ENCODE measurements around the gene TSKS. TPM values are rescaled to one million over a fixed set of nuclear protein-coding genes. Genes with fewer than 3 reads are reported as not detected.

TSKS gene
- total RNA-seq, 2 experiments from 2014 or later = 0.50 to 0.81 TPM

GRCh38 chr19:49767967-49768581 is 5.0 kb upstream of the TSKS start:
- Mint-ChIP-seq H3K4me1 (ENCODE audit: low read depth) (peaks cover 33% of the 10 kb centered on the region), H3K36me3 (ENCODE audit: low read depth) (peaks cover 3% of the 10 kb centered on the region), H3K27me3 (no peaks in the 10 kb centered on the region), H3K27ac (peak overlapping the region; percentile 76), H3K9me3 (no peaks in the 10 kb centered on the region), H3K4me3 (peak overlapping the region; percentile 91)
- ChIA-PET CTCF (interaction anchor here (2.3 kb wide), 1 partner anchor 50 kb away, joined by 5 read pairs; no protein-coding TSS in a partner anchor), POLR2A (interaction anchor here (1.1 kb wide), 2 partner anchors 8 to 51 kb away, joined by 3 read pairs; no protein-coding TSS in a partner anchor)
- ATAC-seq (no peak), DNase-seq (no peak)
- intact Hi-C loops (cut with micrococcal nuclease) = no loop called here
- TF ChIP-seq, protein P1, sequence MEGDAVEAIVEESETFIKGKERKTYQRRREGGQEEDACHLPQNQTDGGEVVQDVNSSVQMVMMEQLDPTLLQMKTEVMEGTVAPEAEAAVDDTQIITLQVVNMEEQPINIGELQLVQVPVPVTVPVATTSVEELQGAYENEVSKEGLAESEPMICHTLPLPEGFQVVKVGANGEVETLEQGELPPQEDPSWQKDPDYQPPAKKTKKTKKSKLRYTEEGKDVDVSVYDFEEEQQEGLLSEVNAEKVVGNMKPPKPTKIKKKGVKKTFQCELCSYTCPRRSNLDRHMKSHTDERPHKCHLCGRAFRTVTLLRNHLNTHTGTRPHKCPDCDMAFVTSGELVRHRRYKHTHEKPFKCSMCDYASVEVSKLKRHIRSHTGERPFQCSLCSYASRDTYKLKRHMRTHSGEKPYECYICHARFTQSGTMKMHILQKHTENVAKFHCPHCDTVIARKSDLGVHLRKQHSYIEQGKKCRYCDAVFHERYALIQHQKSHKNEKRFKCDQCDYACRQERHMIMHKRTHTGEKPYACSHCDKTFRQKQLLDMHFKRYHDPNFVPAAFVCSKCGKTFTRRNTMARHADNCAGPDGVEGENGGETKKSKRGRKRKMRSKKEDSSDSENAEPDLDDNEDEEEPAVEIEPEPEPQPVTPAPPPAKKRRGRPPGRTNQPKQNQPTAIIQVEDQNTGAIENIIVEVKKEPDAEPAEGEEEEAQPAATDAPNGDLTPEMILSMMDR (IDR thresholded peaks at IDR 0.05) = no peak

DNA sequence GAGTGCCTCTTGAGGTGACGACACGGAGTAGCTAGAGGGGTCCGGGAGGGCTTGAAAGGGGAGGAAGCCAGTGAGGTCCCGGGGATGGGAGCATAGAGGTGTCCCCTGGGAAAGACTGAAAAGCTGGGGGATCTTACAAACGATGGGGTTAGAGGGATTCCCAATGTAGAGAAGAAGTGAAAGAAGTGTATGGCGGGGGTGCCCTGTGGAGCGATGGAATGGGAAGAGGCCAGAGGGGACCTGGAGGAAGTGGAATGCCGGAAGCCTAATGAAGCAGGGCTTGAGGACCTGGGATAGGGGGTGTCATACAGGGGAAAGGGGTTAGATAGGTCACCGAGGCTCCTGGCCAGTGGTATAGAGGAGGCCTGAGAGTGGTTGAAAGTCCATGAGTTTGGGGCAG is 4.3 kb upstream of the TSKS start:
- no peaks in the 10 kb centered on the region for H3K27me3 Mint-ChIP-seq
- no peak for DNase-seq
- peak overlapping the region; percentile 91 for H3K4me3 Mint-ChIP-seq
- TF ChIP-seq, protein P1 (IDR thresholded peaks at IDR 0.05) = no peak
- H3K9me3 Mint-ChIP-seq = no peaks in the 10 kb centered on the region
- ChIA-PET POLR2A (interaction anchor here (1.1 kb wide), 2 partner anchors 8 to 52 kb away, joined by 3 read pairs; no protein-coding TSS in a partner anchor), CTCF (interaction anchor here (1.8 kb wide), 1 partner anchor 50 kb away, joined by 6 read pairs; no protein-coding TSS in a partner anchor)
- intact Hi-C loops (cut with micrococcal nuclease) = no loop called here
- H3K27ac Mint-ChIP-seq = peak overlapping the region; percentile 76
- peaks cover 33% of the 10 kb centered on the region for H3K4me1 Mint-ChIP-seq (ENCODE audit: low read depth)
- H3K36me3 Mint-ChIP-seq (ENCODE audit: low read depth) = peaks cover 3% of the 10 kb centered on the region
- ATAC-seq = no peak

GRCh38 chr19:49766930-49767299 is 3.8 kb upstream of the TSKS start, which contains the start of gene AP2A1:
AP2A1 (plus strand) TSS chr19:49767001; CDS start chr19:49767134, 133 bp downstream.
- POLR2A ChIA-PET = interaction anchor here (1.2 kb wide), 1 partner anchor 89 kb away, joined by 3 read pairs; no protein-coding TSS in a partner anchor

GRCh38 chr19:49766007-49766929 is 3.2 kb upstream of the TSKS start:
- Mint-ChIP-seq H3K9me3 (no peaks in the 10 kb centered on the region), H3K4me1 (ENCODE audit: low read depth) (peaks cover 29% of the 10 kb centered on the region), H3K27ac (peak overlapping the region; percentile 97), H3K36me3 (ENCODE audit: low read depth) (peaks cover 3% of the 10 kb centered on the region), H3K27me3 (no peaks in the 10 kb centered on the region), H3K4me3 (peak overlapping the region; percentile 91)
- CTCF ChIA-PET = interaction anchor here (0.5 to 1.8 kb wide), 3 partner anchors 49 to 185 kb away, joined by 3 to 6 read pairs (median 3); partner anchors contain the start of genes NOSIP and PRRG2
- ATAC-seq (peak; percentile 93), DNase-seq (peak; percentile 100)
- POLR2A ChIA-PET = interaction anchor here (1.2 kb wide), 1 partner anchor 88 kb away, joined by 3 read pairs; no protein-coding TSS in a partner anchor
- TF ChIP-seq, protein P1 (IDR thresholded peaks at IDR 0.05) = no peak
- intact Hi-C loops (cut with micrococcal nuclease) = no loop called here

More at GRCh38 chr19:49766930-49767299, 3.8 kb upstream of the TSKS start, which contains the start of gene AP2A1:
- TF ChIP-seq, protein P1 (IDR thresholded peaks at IDR 0.05) = no peak
- Mint-ChIP-seq H3K27ac (peak within 1 kb of the TSS; percentile 97), H3K27me3 (no peaks in the 10 kb centered on the region), H3K4me1 (ENCODE audit: low read depth) (peaks cover 33% of the 10 kb centered on the region), H3K36me3 (ENCODE audit: low read depth) (peaks cover 3% of the 10 kb centered on the region), H3K4me3 (peak within 1 kb of the TSS; percentile 91), H3K9me3 (no peaks in the 10 kb centered on the region)
- intact Hi-C loops (cut with micrococcal nuclease) = no loop called here
- ATAC-seq = no peak
- no peak for DNase-seq
- CTCF ChIA-PET = interaction anchor here (0.5 to 1.8 kb wide), 2 partner anchors 49 to 86 kb away, joined by 3 to 6 read pairs; no protein-coding TSS in a partner anchor

Measured in activated CD8-positive, alpha-beta T cell treated with anti-CD3 and anti-CD28 coated beads for 36 hours (primary cell).